Astrocyte of the spinal cord (primary cell): ENCODE measurements around the gene TEX53.

Source experiments
- DNase-seq: peaks from one replicate; pipeline ENCODE4 v3.0.0; 2011; ENCODE audit warnings: low read depth, low spot score
- H3K4me3 ChIP-seq: 2 replicates; pipeline ENCODE4 v1.5.1; 2011; ENCODE audit warnings: low read depth, mild to moderate bottlenecking, low read length, moderate library complexity
- in situ Hi-C: cut with HindIII; loops from 2 replicates; pipeline ENCODE4 v1.10.0; 2017; ENCODE audit warnings: low sequenced_read_pairs
- TF ChIP-seq, protein P1 (sequence below): IDR thresholded peaks from 2 replicates; pipeline ENCODE4 v1.5.1; 2012; ENCODE audit warnings: low read depth, mild to moderate bottlenecking, low read length, inconsistent platforms

TEX53 gene

DNA sequence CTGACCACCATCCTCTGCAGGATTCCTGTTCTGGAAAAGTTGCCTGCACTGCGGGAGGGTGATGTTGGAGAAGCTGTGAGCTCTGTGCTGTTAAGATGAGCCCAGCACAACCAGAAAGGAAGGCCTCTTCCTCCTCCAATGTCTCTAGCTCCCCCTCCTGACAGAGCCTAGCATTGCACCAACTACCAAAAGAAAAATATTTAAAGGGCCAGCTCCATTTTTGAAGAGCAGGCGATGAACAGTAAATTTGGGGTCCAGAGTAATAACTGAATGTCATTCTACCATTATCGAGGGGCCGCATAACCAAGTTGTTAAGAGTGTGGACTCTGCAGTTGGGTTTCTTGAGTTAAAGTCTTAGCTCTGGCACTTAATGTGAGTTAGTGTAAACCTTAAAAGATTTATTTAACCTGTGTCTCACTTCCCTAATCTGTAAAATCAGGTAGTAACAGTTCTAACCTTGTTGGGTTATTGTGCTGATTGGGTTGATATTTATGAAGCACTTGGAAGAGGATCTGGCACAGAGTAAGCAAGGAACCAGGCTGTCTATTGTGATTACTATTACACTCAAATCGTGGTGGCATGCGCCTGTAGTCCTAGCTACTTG lies 3.9 kb downstream of the TEX53 start:
- in situ Hi-C loops, result no loop called here

DNA sequence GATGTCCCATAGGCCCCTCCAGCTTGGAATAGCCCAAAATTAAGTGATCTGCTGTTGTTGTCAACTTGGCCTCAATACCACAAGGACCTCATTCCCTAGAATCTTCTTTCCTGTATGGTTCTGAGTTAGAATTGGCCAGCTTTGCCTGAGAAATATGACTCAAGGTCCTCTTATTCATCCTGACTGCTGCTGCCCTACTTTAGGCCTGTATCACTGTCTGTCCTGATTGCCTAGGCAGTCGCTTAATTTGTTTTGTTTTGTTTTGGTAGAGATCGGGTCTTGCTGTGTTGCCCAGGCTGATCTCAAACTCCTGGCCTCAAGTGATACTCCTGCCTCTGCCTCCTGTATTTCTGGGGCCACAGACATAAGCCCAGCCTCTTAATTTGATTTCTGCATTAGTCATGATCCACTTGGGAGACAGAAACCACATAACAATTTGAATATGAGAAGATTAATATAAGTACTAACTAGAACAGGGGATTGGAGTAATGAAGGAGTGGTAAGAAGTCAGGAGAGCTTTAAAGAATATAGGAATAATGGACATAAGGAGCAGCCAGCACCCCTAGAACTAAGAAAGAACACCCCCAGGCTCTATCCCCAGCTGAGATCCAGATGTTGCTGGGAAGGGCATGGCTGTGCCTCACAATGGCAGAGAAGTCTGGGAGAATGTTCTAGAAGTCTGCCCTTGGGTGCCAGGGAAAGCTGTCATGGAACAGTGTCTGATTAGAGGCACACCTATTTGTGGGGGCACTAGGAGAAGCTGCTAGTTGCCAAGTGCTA lies 4.6 kb downstream of the TEX53 start:
- TF ChIP-seq, protein P1, sequence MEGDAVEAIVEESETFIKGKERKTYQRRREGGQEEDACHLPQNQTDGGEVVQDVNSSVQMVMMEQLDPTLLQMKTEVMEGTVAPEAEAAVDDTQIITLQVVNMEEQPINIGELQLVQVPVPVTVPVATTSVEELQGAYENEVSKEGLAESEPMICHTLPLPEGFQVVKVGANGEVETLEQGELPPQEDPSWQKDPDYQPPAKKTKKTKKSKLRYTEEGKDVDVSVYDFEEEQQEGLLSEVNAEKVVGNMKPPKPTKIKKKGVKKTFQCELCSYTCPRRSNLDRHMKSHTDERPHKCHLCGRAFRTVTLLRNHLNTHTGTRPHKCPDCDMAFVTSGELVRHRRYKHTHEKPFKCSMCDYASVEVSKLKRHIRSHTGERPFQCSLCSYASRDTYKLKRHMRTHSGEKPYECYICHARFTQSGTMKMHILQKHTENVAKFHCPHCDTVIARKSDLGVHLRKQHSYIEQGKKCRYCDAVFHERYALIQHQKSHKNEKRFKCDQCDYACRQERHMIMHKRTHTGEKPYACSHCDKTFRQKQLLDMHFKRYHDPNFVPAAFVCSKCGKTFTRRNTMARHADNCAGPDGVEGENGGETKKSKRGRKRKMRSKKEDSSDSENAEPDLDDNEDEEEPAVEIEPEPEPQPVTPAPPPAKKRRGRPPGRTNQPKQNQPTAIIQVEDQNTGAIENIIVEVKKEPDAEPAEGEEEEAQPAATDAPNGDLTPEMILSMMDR, result no peak
- no peak for DNase-seq
- H3K4me3 ChIP-seq, result no peak overlapping the region
- in situ Hi-C loops, result no loop called here

More for the DNA sequence above, 3.9 kb downstream of the TEX53 start:
- no peak overlapping the region for H3K4me3 ChIP-seq
- DNase-seq, result peak; percentile 76
- TF ChIP-seq, protein P1, result peak; percentile 96

DNA sequence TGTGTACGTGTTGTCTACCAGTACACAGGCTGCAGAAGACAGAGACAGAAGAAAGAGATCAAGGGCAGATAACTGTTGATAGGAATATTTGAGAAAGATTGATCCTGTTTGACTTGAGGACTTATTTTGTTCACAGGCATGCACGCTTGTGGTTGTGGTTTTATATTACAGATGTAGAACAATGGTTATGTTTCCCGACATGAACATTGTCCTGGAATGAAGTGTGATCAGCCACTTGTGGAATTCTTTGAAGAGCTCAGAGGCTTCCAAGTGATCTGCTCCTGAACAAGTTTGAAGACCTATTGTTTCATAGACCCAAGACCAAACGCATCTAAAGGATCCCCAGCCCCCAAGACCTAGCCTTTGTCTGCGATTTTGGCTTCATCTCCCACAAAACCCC lies 13.7 kb downstream of the TEX53 start:
- DNase-seq, result peak; percentile 10
- H3K4me3 ChIP-seq, result no peak overlapping the region
- TF ChIP-seq, protein P1, result no peak
- in situ Hi-C loops, result no loop called here

DNA sequence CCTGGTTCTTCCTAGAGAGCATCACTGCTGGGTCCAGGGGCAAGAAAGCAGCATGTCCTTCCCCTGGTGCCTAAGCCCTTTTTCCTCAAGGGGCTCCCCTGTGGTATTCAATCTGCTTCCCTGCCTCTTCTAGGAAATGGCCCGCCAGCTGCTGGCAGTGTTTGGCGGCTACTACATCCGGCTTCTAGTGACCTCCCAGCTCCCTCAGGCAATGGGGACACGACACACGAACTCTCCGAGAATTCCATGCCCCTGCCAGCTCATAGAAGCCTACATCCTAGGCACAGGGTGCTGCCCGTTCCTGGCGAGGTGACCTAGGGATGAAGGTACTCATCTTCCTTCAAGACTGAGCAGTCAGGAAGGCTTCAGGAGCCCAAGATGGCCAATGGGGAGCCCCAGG lies 14.6 kb downstream of the TEX53 start:
- DNase-seq, result no peak
- H3K4me3 ChIP-seq, result no peak overlapping the region
- TF ChIP-seq, protein P1, result no peak
- in situ Hi-C loops, result no loop called here

DNA sequence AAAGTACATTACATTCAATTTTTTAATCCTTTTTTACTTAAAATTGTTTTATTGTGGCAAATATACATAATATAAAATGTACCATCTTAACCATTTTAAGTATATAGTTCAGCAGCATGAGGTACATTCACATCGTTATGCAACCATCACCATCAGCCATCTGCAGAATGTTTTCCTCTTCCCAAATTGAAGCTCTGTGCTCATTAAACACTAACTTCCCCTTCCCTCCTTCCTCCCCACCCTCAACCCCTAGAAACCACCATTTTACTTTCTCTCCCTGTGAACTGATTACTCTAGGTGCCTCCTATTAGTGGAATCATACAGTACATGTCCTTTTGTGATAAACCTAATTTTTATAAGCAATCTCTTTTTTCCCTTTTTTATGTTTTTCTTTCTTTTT lies 15.6 kb downstream of the TEX53 start:
- no peak for DNase-seq
- in situ Hi-C loops, result no loop called here
- H3K4me3 ChIP-seq, result no peak overlapping the region
- TF ChIP-seq, protein P1, result no peak

DNA sequence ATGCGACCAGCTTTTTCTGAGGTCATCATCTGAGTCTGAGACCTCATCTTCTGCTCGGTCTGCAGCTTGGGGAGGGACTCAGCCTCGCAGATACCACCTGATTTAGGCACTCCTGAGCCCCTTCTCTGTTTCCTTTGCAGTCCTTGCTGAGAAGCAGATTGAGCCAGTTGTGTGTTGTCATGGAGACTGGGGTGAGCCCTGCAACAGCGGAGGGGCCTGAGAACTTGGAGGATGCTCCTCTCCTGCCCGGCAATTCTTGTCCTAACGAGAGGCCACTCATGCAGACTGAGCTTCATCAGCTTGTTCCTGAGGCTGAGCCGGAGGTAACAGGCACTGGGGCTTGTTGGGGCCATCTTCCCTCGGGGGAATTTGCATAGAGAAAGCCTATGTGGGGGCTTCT lies 19.2 kb downstream of the TEX53 start:
- in situ Hi-C loops, result no loop called here
- DNase-seq, result no peak
- TF ChIP-seq, protein P1, result no peak
- H3K4me3 ChIP-seq, result no peak overlapping the region
